HEK293 (cell line): ENCODE results near the gene WDR44.

Source experiments
- BCL11A ChIP-seq: fragments of 450-650 bp; formaldehyde crosslinking; IDR thresholded peaks from 2 replicates; pipeline ENCODE4 v1.5.1; 2016; ENCODE audit warnings: low read depth, missing biosample characterization, missing genetic modification characterization
- GLI2 ChIP-seq: fragments of 450-650 bp; formaldehyde crosslinking; IDR thresholded peaks from 2 replicates; pipeline ENCODE4; 2017; ENCODE audit warnings: missing biosample characterization, missing genetic modification characterization, low read depth, borderline replicate concordance
- GLI4 ChIP-seq: fragments of 450-650 bp; formaldehyde crosslinking; IDR thresholded peaks from 2 replicates; pipeline ENCODE4 v1.5.1; 2016; ENCODE audit warnings: missing biosample characterization, missing genetic modification characterization
- GLIS1 ChIP-seq: fragments of 450-650 bp; formaldehyde crosslinking; IDR thresholded peaks from 2 replicates; pipeline ENCODE4 v1.5.1; 2016; ENCODE audit warnings: missing biosample characterization, missing genetic modification characterization
- HIC1 ChIP-seq: fragments of 450-650 bp; formaldehyde crosslinking; IDR thresholded peaks from 2 replicates; pipeline ENCODE4 v1.5.1; 2016; ENCODE audit warnings: missing biosample characterization, missing genetic modification characterization
- HOXD13 ChIP-seq: sonication (generic); formaldehyde crosslinking; IDR thresholded peaks from 2 replicates; pipeline ENCODE4 v1.8.0; 2022; ENCODE audit warnings: missing genetic modification reagents, borderline replicate concordance
- RBAK ChIP-seq: fragments of 450-650 bp; formaldehyde crosslinking; IDR thresholded peaks from 2 replicates; pipeline ENCODE4 v1.5.1; 2016; ENCODE audit warnings: missing biosample characterization, missing genetic modification characterization
- ZBTB7A ChIP-seq: fragments of 450-650 bp; formaldehyde crosslinking; IDR thresholded peaks from 2 replicates; pipeline ENCODE4 v1.5.1; 2016; ENCODE audit warnings: low read depth, missing biosample characterization, missing genetic modification characterization
- ZFHX2 ChIP-seq: fragments of 450-650 bp; formaldehyde crosslinking; conservative IDR thresholded peaks from 2 replicates; pipeline ENCODE4 v1.5.1; 2016; ENCODE audit warnings: missing biosample characterization, missing genetic modification characterization
- ZNF133 ChIP-seq: fragments of 450-650 bp; formaldehyde crosslinking; IDR thresholded peaks from 2 replicates; pipeline ENCODE4 v1.5.1; 2016; ENCODE audit warnings: missing biosample characterization, missing genetic modification characterization
- ZNF175 ChIP-seq: fragments of 450-650 bp; formaldehyde crosslinking; IDR thresholded peaks from 2 replicates; pipeline ENCODE4 v1.5.1; 2016; ENCODE audit warnings: missing biosample characterization, missing genetic modification characterization
- ZNF26 ChIP-seq: fragments of 450-650 bp; formaldehyde crosslinking; IDR thresholded peaks from 2 replicates; pipeline ENCODE4 v1.5.1; 2016; ENCODE audit warnings: missing biosample characterization, missing genetic modification characterization
- ZNF404 ChIP-seq: fragments of 450-650 bp; formaldehyde crosslinking; IDR thresholded peaks from 2 replicates; pipeline ENCODE4 v1.5.1; 2017; ENCODE audit warnings: missing biosample characterization, missing genetic modification characterization
- ZNF433 ChIP-seq: fragments of 450-650 bp; formaldehyde crosslinking; IDR thresholded peaks from 2 replicates; pipeline ENCODE4 v1.5.1; 2016; ENCODE audit warnings: missing biosample characterization, missing genetic modification characterization, low read depth
- ZNF518A ChIP-seq: fragments of 450-650 bp; formaldehyde crosslinking; conservative IDR thresholded peaks from 2 replicates; pipeline ENCODE4 v1.5.1; 2016; ENCODE audit warnings: low read depth, missing biosample characterization, missing genetic modification characterization
- ZNF530 ChIP-seq: fragments of 450-650 bp; formaldehyde crosslinking; IDR thresholded peaks from 2 replicates; pipeline ENCODE4 v1.5.1; 2016; ENCODE audit warnings: low read depth, missing biosample characterization, missing genetic modification characterization
- ZNF549 ChIP-seq: fragments of 450-650 bp; IDR thresholded peaks from 2 replicates; pipeline ENCODE4 v1.5.1; 2018; ENCODE audit warnings: missing biosample characterization, missing genetic modification characterization, mild to moderate bottlenecking, inconsistent platforms, moderate library complexity
- ZNF555 ChIP-seq: fragments of 450-650 bp; formaldehyde crosslinking; conservative IDR thresholded peaks from 2 replicates; pipeline ENCODE4 v1.5.1; 2017; ENCODE audit warnings: missing biosample characterization, mild to moderate bottlenecking, missing genetic modification characterization, inconsistent platforms
- ZNF571 ChIP-seq: fragments of 450-650 bp; formaldehyde crosslinking; IDR thresholded peaks from 2 replicates; pipeline ENCODE4 v1.5.0; 2017; ENCODE audit warnings: missing biosample characterization, missing genetic modification characterization
- ZNF623 ChIP-seq: fragments of 450-650 bp; formaldehyde crosslinking; IDR thresholded peaks from 2 replicates; pipeline ENCODE4 v1.5.1; 2016; ENCODE audit warnings: missing biosample characterization, missing genetic modification characterization
- ZNF701 ChIP-seq: fragments of 450-650 bp; formaldehyde crosslinking; IDR thresholded peaks from 2 replicates; pipeline ENCODE4 v1.5.1; 2016; ENCODE audit warnings: missing biosample characterization, missing genetic modification characterization
- ZNF776 ChIP-seq: fragments of 450-650 bp; formaldehyde crosslinking; IDR thresholded peaks from 2 replicates; pipeline ENCODE4 v1.5.0; 2017; ENCODE audit warnings: missing biosample characterization, missing genetic modification characterization, borderline replicate concordance
- ZNF843 ChIP-seq: fragments of 450-650 bp; formaldehyde crosslinking; IDR thresholded peaks from 2 replicates; pipeline ENCODE4 v1.5.1; 2016; ENCODE audit warnings: missing biosample characterization, missing genetic modification characterization
- ZSCAN16 ChIP-seq: fragments of 450-650 bp; formaldehyde crosslinking; IDR thresholded peaks from 2 replicates; pipeline ENCODE4 v1.5.1; 2016; ENCODE audit warnings: missing biosample characterization, missing genetic modification characterization
- TF ChIP-seq, protein P1 (sequence below): fragments of 450-650 bp; formaldehyde crosslinking; IDR thresholded peaks from 2 replicates; pipeline ENCODE4 v1.5.1; 2016; ENCODE audit warnings: missing biosample characterization, missing genetic modification characterization
- TF ChIP-seq, protein P2 (sequence below): fragments of 450-650 bp; formaldehyde crosslinking; IDR thresholded peaks from 2 replicates; pipeline ENCODE4 v1.5.1; 2017; ENCODE audit warnings: missing biosample characterization, missing genetic modification characterization
- TF ChIP-seq, protein P3 (sequence below): fragments of 450-650 bp; formaldehyde crosslinking; IDR thresholded peaks from 2 replicates; pipeline ENCODE4 v1.5.1; 2016; ENCODE audit warnings: missing biosample characterization, missing genetic modification characterization, low read depth

WDR44 gene

DNA sequence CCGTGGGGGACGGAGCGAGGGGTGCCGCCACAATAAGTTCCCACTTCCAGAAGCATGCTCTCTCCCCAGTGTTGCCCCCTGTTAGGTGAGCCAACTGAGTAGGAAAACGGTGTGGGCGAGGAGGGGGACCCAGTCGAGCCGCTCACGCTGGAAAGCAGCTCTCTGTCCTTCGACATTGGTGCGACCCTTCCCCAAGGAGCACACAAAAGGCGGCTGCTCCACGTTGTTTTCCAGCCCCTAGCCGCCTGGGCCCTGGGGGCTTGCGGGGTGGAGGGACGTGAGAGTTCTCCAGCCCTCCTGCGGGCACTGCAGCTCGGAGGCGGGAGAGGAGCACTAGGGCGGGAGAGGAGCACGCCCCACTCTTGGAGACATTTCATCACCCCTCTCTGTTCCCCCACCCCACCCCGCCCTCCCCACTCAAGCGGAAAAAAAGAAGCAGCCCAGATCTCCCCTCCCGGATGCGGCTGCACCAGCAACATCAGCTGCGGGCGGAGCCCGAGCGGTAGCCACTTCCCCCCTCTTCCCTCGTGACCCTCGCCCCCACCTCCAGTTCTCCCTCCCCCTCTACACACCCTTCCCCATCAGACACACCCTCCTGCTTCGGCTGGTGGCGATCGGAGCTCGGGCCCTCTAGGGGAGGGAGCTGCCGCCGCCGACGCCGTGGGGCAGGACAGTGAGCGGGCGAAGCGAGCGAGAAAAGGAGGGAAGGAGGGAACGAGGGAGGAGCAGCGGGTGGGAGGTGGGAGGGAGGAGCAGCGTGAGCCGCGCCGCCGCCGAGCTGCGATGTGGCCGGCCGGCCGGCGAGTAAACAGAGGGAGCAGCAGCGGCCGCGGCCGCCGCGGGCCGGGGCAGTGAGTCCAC, 149.4 kb downstream of the WDR44 start, which contains the start of gene DOCK11 (continued):
- TF ChIP-seq ZNF555 (no peak), GLI4 (tag by site-specific recombination) (no peak), ZNF701 (tag by site-specific recombination) (no peak), ZBTB7A (tag by site-specific recombination) (no peak), ZNF843 (tag by site-specific recombination) (no peak), ZNF549 (tag by site-specific recombination) (no peak), ZNF623 (no peak), RBAK (tag by site-specific recombination) (no peak), ZNF175 (tag by site-specific recombination) (no peak), ZSCAN16 (tag by site-specific recombination) (no peak), HIC1 (tag by site-specific recombination) (peak; percentile 73; the same call in 1 of the 2 replicates), HOXD13 (CRISPR knock-in tag) (no peak), ZNF518A (tag by site-specific recombination) (no peak), ZNF433 (tag by site-specific recombination) (no peak), ZNF26 (tag by site-specific recombination) (no peak), GLIS1 (tag by site-specific recombination) (peak; percentile 65), GLI2 (tag by site-specific recombination) (no peak), BCL11A (no peak), ZNF133 (no peak), ZNF571 (no peak), ZNF776 (tag by site-specific recombination) (no peak), ZFHX2 (tag by site-specific recombination) (peak; percentile 89), ZNF404 (no peak), ZNF530 (tag by site-specific recombination) (no peak)
- TF ChIP-seq, protein P1, sequence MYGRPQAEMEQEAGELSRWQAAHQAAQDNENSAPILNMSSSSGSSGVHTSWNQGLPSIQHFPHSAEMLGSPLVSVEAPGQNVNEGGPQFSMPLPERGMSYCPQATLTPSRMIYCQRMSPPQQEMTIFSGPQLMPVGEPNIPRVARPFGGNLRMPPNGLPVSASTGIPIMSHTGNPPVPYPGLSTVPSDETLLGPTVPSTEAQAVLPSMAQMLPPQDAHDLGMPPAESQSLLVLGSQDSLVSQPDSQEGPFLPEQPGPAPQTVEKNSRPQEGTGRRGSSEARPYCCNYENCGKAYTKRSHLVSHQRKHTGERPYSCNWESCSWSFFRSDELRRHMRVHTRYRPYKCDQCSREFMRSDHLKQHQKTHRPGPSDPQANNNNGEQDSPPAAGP (tag by site-specific recombination) = peak; percentile 86
- TF ChIP-seq, protein P2, sequence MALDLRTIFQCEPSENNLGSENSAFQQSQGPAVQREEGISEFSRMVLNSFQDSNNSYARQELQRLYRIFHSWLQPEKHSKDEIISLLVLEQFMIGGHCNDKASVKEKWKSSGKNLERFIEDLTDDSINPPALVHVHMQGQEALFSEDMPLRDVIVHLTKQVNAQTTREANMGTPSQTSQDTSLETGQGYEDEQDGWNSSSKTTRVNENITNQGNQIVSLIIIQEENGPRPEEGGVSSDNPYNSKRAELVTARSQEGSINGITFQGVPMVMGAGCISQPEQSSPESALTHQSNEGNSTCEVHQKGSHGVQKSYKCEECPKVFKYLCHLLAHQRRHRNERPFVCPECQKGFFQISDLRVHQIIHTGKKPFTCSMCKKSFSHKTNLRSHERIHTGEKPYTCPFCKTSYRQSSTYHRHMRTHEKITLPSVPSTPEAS (tag by site-specific recombination) = no peak; the same call in 1 of the 2 replicates
- TF ChIP-seq, protein P3, sequence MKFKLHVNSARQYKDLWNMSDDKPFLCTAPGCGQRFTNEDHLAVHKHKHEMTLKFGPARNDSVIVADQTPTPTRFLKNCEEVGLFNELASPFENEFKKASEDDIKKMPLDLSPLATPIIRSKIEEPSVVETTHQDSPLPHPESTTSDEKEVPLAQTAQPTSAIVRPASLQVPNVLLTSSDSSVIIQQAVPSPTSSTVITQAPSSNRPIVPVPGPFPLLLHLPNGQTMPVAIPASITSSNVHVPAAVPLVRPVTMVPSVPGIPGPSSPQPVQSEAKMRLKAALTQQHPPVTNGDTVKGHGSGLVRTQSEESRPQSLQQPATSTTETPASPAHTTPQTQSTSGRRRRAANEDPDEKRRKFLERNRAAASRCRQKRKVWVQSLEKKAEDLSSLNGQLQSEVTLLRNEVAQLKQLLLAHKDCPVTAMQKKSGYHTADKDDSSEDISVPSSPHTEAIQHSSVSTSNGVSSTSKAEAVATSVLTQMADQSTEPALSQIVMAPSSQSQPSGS (tag by site-specific recombination) = no peak
